Fibroblast of villous mesenchyme (primary cell): ENCODE results near the gene ZFP36. TPM values are rescaled to one million over a fixed set of nuclear protein-coding genes. Genes with fewer than 3 reads are reported as not detected.
A peak's percentile ranks its signal among the peaks of the same experiment; 100 is the strongest.

ENCODE experiments used
- DNase-seq: peaks from one replicate; pipeline ENCODE4 v3.0.0-alpha.2; 2010; ENCODE audit warnings: low read depth
- H3K4me3 ChIP-seq: 2 replicates; pipeline ENCODE4 v1.5.1; 2011; ENCODE audit warnings: low read depth, mild to moderate bottlenecking, low read length
- CTCF ChIP-seq: IDR thresholded peaks from 2 replicates; pipeline ENCODE4 v1.5.1; 2012; ENCODE audit warnings: low read depth, mild to moderate bottlenecking, low read length; ENCODE audit not compliant: insufficient read depth
- total RNA-seq: library from RNA; depleted of rRNA; stranded (reverse); fragments of >200 nt; gene quantifications from 2 replicates; pipeline ENCODE4 v1.2.3, GENCODE V29; 2012

Gene ZFP36
- total RNA-seq, 1 donor = 8.6 TPM

GRCh38 chr19:39430675-39431593 is 24.3 kb downstream of the ZFP36 start:
- TF ChIP-seq CTCF = no peak
- no peak overlapping the region for H3K4me3 ChIP-seq
- DNase-seq = peak; percentile 98

- TF ChIP-seq CTCF = no peak
- no peak overlapping the region for H3K4me3 ChIP-seq
- no peak for DNase-seq
These were observed 26.0 kb downstream of the ZFP36 start for GRCh38 chr19:39432677-39433025.

GRCh38 chr19:39433480-39434079 is 26.9 kb downstream of the ZFP36 start:
- H3K4me3 ChIP-seq = no peak overlapping the region
- no peak for DNase-seq
- TF ChIP-seq CTCF = no peak

GRCh38 chr19:39434123-39435076 is 27.8 kb downstream of the ZFP36 start:
- no peak for DNase-seq
- H3K4me3 ChIP-seq = peak overlapping the region; percentile 73
- TF ChIP-seq CTCF = no peak

- DNase-seq = peak; percentile 98
- no peak for TF ChIP-seq CTCF
- peak within 1 kb of the TSS; percentile 73 for H3K4me3 ChIP-seq
These were observed 29.1 kb downstream of the ZFP36 start, which contains the start of gene RPS16 for GRCh38 chr19:39435499-39436349. TSS of gene RPS16 (minus strand) at chr19:39435949. CDS start at chr19:39435895, 54 bp downstream.

- TF ChIP-seq CTCF = no peak
- no peak for DNase-seq
- peak overlapping the region; percentile 73 for H3K4me3 ChIP-seq
These were observed 29.7 kb downstream of the ZFP36 start for GRCh38 chr19:39436350-39436716.
